ENCODE measurements around the gene CTNNA2.

CTNNA2 gene

GRCh38 chr2:79702905-79703304 lies 190.1 kb downstream of the CTNNA2 start:
- DNase-seq (ENCODE audit: low read depth in 2 of 2, low spot score in 1 of 2), result no peak

GRCh38 chr2:79711098-79711497 lies 198.2 kb downstream of the CTNNA2 start:
- DNase-seq (ENCODE audit: low read depth in 2 of 2, low spot score in 1 of 2), result no peak

- DNase-seq (ENCODE audit: low read depth in 2 of 2, low spot score in 1 of 2), result no peak
Measured at GRCh38 chr2:79713131-79713785, 200.4 kb downstream of the CTNNA2 start.

GRCh38 chr2:79714283-79714682 lies 201.4 kb downstream of the CTNNA2 start:
- DNase-seq (ENCODE audit: low read depth in 2 of 2, low spot score in 1 of 2), result no peak

- DNase-seq (ENCODE audit: low read depth in 2 of 2, low spot score in 1 of 2), result no peak
Measured at GRCh38 chr2:79715338-79715737, 202.5 kb downstream of the CTNNA2 start.

GRCh38 chr2:79716266-79716665 lies 203.4 kb downstream of the CTNNA2 start:
- no peak for DNase-seq (ENCODE audit: low read depth in 2 of 2, low spot score in 1 of 2)

- no peak for DNase-seq (ENCODE audit: low read depth in 2 of 2, low spot score in 1 of 2)
Measured at GRCh38 chr2:79717364-79718007, 204.6 kb downstream of the CTNNA2 start.

GRCh38 chr2:79721061-79721460 lies 208.2 kb downstream of the CTNNA2 start:
- no peak for DNase-seq (ENCODE audit: low read depth in 2 of 2, low spot score in 1 of 2)

- DNase-seq (ENCODE audit: low read depth in 2 of 2, low spot score in 1 of 2), result no peak
Measured at GRCh38 chr2:79721966-79722365, 209.1 kb downstream of the CTNNA2 start.

- no peak for DNase-seq (ENCODE audit: low read depth in 2 of 2, low spot score in 1 of 2)
Measured at GRCh38 chr2:79723830-79724229, 211.0 kb downstream of the CTNNA2 start.

GRCh38 chr2:79729532-79729931 lies 216.7 kb downstream of the CTNNA2 start:
- no peak for DNase-seq (ENCODE audit: low read depth in 2 of 2, low spot score in 1 of 2)

- DNase-seq (ENCODE audit: low read depth in 2 of 2, low spot score in 1 of 2), result no peak
Measured at GRCh38 chr2:79734518-79734917, 221.7 kb downstream of the CTNNA2 start.

GRCh38 chr2:79740879-79741443 lies 228.1 kb downstream of the CTNNA2 start:
- no peak for DNase-seq (ENCODE audit: low read depth in 2 of 2, low spot score in 1 of 2)

GRCh38 chr2:79750321-79750720 lies 237.5 kb downstream of the CTNNA2 start:
- DNase-seq (ENCODE audit: low read depth in 2 of 2, low spot score in 1 of 2), result no peak

- DNase-seq (ENCODE audit: low read depth in 2 of 2, low spot score in 1 of 2), result no peak
Measured at GRCh38 chr2:79757526-79757925, 244.7 kb downstream of the CTNNA2 start.

GRCh38 chr2:79758042-79758441 lies 245.2 kb downstream of the CTNNA2 start:
- no peak for DNase-seq (ENCODE audit: low read depth in 2 of 2, low spot score in 1 of 2)

GRCh38 chr2:79758749-79759282 lies 246.0 kb downstream of the CTNNA2 start:
- no peak for DNase-seq (ENCODE audit: low read depth in 2 of 2, low spot score in 1 of 2)

- no peak for DNase-seq (ENCODE audit: low read depth in 2 of 2, low spot score in 1 of 2)
Measured at GRCh38 chr2:79770926-79771325, 258.1 kb downstream of the CTNNA2 start.

GRCh38 chr2:79771493-79771892 lies 258.6 kb downstream of the CTNNA2 start:
- DNase-seq (ENCODE audit: low read depth in 2 of 2, low spot score in 1 of 2), result no peak

- DNase-seq (ENCODE audit: low read depth in 2 of 2, low spot score in 1 of 2), result no peak
Measured at GRCh38 chr2:79774016-79774415, 261.2 kb downstream of the CTNNA2 start.

GRCh38 chr2:79776461-79776860 lies 263.6 kb downstream of the CTNNA2 start:
- no peak for DNase-seq (ENCODE audit: low read depth in 2 of 2, low spot score in 1 of 2)

GRCh38 chr2:79780781-79781180 lies 267.9 kb downstream of the CTNNA2 start:
- no peak for DNase-seq (ENCODE audit: low read depth in 2 of 2, low spot score in 1 of 2)
